Neuronal stem cell (in vitro differentiated cells): ENCODE data around the gene CUEDC2.

Experiments used
- DNase-seq: peaks from one replicate; pipeline ENCODE4 v3.0.0-alpha.2; 2013; ENCODE audit warnings: low spot score
- H2AFZ ChIP-seq: one replicate; pipeline ENCODE4 v1.6.1; 2013; ENCODE audit warnings: mild to moderate bottlenecking, low read length, inconsistent platforms
- H2AK5ac ChIP-seq: 2 replicates; pipeline ENCODE4 v1.6.1; 2013; ENCODE audit warnings: low read depth, mild to moderate bottlenecking, inconsistent platforms, low read length, moderate library complexity, mixed read lengths
- H2BK120ac ChIP-seq: 2 replicates; pipeline ENCODE4 v1.6.1; 2013; ENCODE audit warnings: low read depth, mild to moderate bottlenecking, inconsistent platforms, low read length, moderate library complexity, mixed read lengths
- H2BK12ac ChIP-seq: one replicate; pipeline ENCODE4 v1.6.1; 2013; ENCODE audit warnings: low read length, inconsistent platforms
- H2BK15ac ChIP-seq: 2 replicates; pipeline ENCODE4 v1.6.1; 2013; ENCODE audit warnings: mild to moderate bottlenecking, low read length, inconsistent platforms, mixed read lengths
- H2BK5ac ChIP-seq: one replicate; pipeline ENCODE4 v1.6.1; 2013; ENCODE audit warnings: inconsistent platforms, mild to moderate bottlenecking, low read length, moderate library complexity
- H3K14ac ChIP-seq: one replicate; pipeline ENCODE4 v1.6.1; 2013; ENCODE audit warnings: low read length, inconsistent platforms
- H3K18ac ChIP-seq: 2 replicates; pipeline ENCODE4 v1.6.1; 2013; ENCODE audit warnings: low read length, inconsistent platforms
- H3K23ac ChIP-seq: 2 replicates; pipeline ENCODE4 v1.6.1; 2013; ENCODE audit warnings: low read depth, mild to moderate bottlenecking, mixed read lengths, low read length, inconsistent platforms; ENCODE audit not compliant: poor library complexity
- H3K27ac ChIP-seq: replicated peaks from 3 replicates; pipeline ENCODE4 v1.5.1; 2013; ENCODE audit warnings: low read length, inconsistent platforms
- H3K27me3 ChIP-seq, 3 experiments: 2 replicates each; pipeline ENCODE4 v1.6.1; 2013; ENCODE audit warnings: low read length in 3 of 3, mild to moderate bottlenecking in 2 of 3, inconsistent platforms in 1 of 3, low read depth in 1 of 3, mixed read lengths in 1 of 3, moderate library complexity in 1 of 3; ENCODE audit not compliant: control insufficient read depth in 3 of 3, insufficient read depth in 3 of 3
- H3K36me3 ChIP-seq, 2 donors: replicated peaks in 1 of 2; 2 replicates each; pipeline ENCODE4 v1.6.1; 2013; ENCODE audit warnings: low read length in 2 of 2; ENCODE audit not compliant: control insufficient read depth in 2 of 2, insufficient read depth in 2 of 2
- H3K4ac ChIP-seq: 2 replicates; pipeline ENCODE4 v1.6.1; 2013; ENCODE audit warnings: inconsistent platforms, mild to moderate bottlenecking, low read length, moderate library complexity
- H3K4me1 ChIP-seq, 2 donors: 1 replicate in 1 of 2; 2 replicates in 1 of 2; pipeline ENCODE4 v1.6.1; 2013; ENCODE audit warnings: low read length in 2 of 2, low read depth in 1 of 2; ENCODE audit not compliant: control insufficient read depth in 2 of 2, insufficient read depth in 1 of 2
- H3K4me2 ChIP-seq: one replicate; pipeline ENCODE4 v1.6.1; 2013; ENCODE audit warnings: mild to moderate bottlenecking, low read length, inconsistent platforms; ENCODE audit not compliant: insufficient read depth, poor library complexity, severe bottlenecking
- H3K4me3 ChIP-seq, 2 donors: 2 replicates each; pipeline ENCODE4 v1.5.1; 2013; ENCODE audit warnings: low read length in 2 of 2, mild to moderate bottlenecking in 2 of 2, inconsistent platforms in 1 of 2, moderate library complexity in 1 of 2
- H3K79me1 ChIP-seq: one replicate; pipeline ENCODE4 v1.6.1; 2013; ENCODE audit warnings: low read depth, mild to moderate bottlenecking, inconsistent platforms, low read length, moderate library complexity
- H3K9ac ChIP-seq: one replicate; pipeline ENCODE4 v1.6.1; 2013; ENCODE audit warnings: mild to moderate bottlenecking, low read depth, low read length, inconsistent platforms; ENCODE audit not compliant: poor library complexity
- H3K9me3 ChIP-seq, 2 donors: replicated peaks in 1 of 2; 2 replicates each; pipeline versions ENCODE3 to v1.6.1; 2013; ENCODE audit warnings: low read length in 2 of 2, mild to moderate bottlenecking in 2 of 2, inconsistent platforms in 1 of 2, low read depth in 1 of 2, mixed read lengths in 1 of 2, moderate library complexity in 1 of 2; ENCODE audit not compliant: control insufficient read depth in 2 of 2, insufficient read depth in 1 of 2
- H4K8ac ChIP-seq: one replicate; pipeline ENCODE4 v1.6.1; 2013; ENCODE audit warnings: low read depth, mild to moderate bottlenecking, inconsistent platforms, low read length, moderate library complexity
- H4K91ac ChIP-seq: one replicate; pipeline ENCODE4 v1.6.1; 2013; ENCODE audit warnings: low read length, low read depth, mild to moderate bottlenecking, inconsistent platforms; ENCODE audit not compliant: poor library complexity
- WGBS, 2 donors: extraction: QIAGEN DNeasy Blood & Tissue Kit; methylation state at CpG; one replicate each; pipeline ENCODE4 v1.1.7; 2013; ENCODE audit warnings: missing lambda C conversion rate in 2 of 2, mixed read lengths in 1 of 2; ENCODE audit not compliant: insufficient read length in 2 of 2, insufficient replicate concordance in 1 of 2; ENCODE audit errors: extremely low coverage in 2 of 2; 5-methylcytosine and 5-hydroxymethylcytosine counted together

CUEDC2 gene

GRCh38 chr10:102411341-102412255, 20.8 kb downstream of the CUEDC2 start:
- Histone ChIP-seq H3K4me1 (peaks cover 45 to 66% of the 10 kb centered on the region in 2 donors), H4K91ac (peak overlapping the region; percentile 41), H2AFZ (no peak overlapping the region), H2BK120ac (no peak overlapping the region), H2BK15ac (peak overlapping the region; percentile 78), H3K36me3 (peaks cover 0 to 17% of the 10 kb centered on the region in 2 donors), H3K4me3 (peak overlapping the region in 1 of 2 donors; percentile 37), H3K9me3 (peaks cover 0 to 9% of the 10 kb centered on the region in 2 donors), H3K27ac (no peak overlapping the region), H3K9ac (peak overlapping the region; percentile 60), H3K4me2 (no peak overlapping the region), H3K4ac (peak overlapping the region; percentile 54), H2BK5ac (peak overlapping the region; percentile 58), H3K27me3 (peaks cover 0 to 44% (median 22%) of the 10 kb centered on the region in 3 experiments), H3K18ac (peak overlapping the region; percentile 77), H4K8ac (no peak overlapping the region), H2AK5ac (peak overlapping the region; percentile 77), H3K14ac (peak overlapping the region; percentile 64), H2BK12ac (peak overlapping the region; percentile 78), H3K23ac (peak overlapping the region; percentile 82), H3K79me1 (no peaks in the 10 kb centered on the region)
- WGBS, 2 donors, result no CpG with 5 or more reads among the region's 14 CpGs
- no peak for DNase-seq

DNA sequence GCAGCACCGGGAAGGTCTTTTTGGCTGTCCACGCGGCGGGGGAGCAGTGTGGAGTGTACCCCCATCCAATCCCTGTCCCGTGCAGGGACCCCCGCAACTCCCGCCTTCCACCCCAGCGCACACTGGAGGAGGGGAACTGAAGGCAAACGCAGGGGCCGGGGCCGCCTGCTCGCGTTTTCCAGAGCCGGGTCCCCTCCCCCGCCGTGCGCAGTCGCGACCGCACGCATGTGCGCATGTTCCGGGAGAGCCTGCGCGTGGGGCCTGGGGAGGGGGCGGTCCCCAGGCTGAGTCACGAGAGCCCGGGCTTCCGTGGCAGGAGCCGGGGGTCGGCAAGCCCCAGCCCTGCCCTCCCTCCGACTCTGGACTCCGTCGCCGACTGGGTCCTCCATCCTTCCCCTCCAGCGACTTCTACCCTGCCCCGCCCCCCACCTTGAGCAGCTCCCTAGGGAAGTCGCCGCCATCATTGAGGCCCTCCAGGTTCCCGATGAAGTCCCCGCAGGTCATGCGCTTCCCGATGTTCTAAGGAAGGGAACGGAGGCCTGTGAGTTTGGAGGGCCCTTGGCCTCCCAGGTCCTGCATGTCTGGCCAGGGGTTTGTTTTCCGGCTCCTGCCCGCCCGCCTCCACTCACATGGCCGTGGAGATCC, 21.8 kb downstream of the CUEDC2 start:
- H3K27me3 ChIP-seq, result peaks cover 0 to 49% (median 22%) of the 10 kb centered on the region in 3 experiments
- H3K27ac ChIP-seq, result no peak overlapping the region
- H3K36me3 ChIP-seq, result peaks cover 0 to 17% of the 10 kb centered on the region in 2 donors
- DNase-seq, result no peak
- H2BK15ac ChIP-seq, result peak overlapping the region; percentile 78
- H3K9ac ChIP-seq, result peak overlapping the region; percentile 53
- H3K4me2 ChIP-seq, result peak overlapping the region; percentile 67
- H3K4ac ChIP-seq, result no peak overlapping the region
- peak overlapping the region in 1 of 2 donors; percentile 64 for H3K4me3 ChIP-seq
- no peak overlapping the region for H2AFZ ChIP-seq
- peaks cover 0 to 9% of the 10 kb centered on the region in 2 donors for H3K9me3 ChIP-seq
- no peak overlapping the region for H2AK5ac ChIP-seq
- peak overlapping the region; percentile 69 for H2BK5ac ChIP-seq
- WGBS, 2 donors, result no CpG with 5 or more reads among the region's 48 CpGs
- H4K91ac ChIP-seq, result peak overlapping the region; percentile 41
- H2BK12ac ChIP-seq, result peak overlapping the region; percentile 79
- peaks cover 45 to 66% of the 10 kb centered on the region in 2 donors for H3K4me1 ChIP-seq
- H3K23ac ChIP-seq, result peak overlapping the region; percentile 82
- peak overlapping the region; percentile 89 for H3K18ac ChIP-seq
- no peak overlapping the region for H2BK120ac ChIP-seq
- peak overlapping the region; percentile 12 for H3K14ac ChIP-seq
- no peak overlapping the region for H4K8ac ChIP-seq
- H3K79me1 ChIP-seq, result no peaks in the 10 kb centered on the region

DNA sequence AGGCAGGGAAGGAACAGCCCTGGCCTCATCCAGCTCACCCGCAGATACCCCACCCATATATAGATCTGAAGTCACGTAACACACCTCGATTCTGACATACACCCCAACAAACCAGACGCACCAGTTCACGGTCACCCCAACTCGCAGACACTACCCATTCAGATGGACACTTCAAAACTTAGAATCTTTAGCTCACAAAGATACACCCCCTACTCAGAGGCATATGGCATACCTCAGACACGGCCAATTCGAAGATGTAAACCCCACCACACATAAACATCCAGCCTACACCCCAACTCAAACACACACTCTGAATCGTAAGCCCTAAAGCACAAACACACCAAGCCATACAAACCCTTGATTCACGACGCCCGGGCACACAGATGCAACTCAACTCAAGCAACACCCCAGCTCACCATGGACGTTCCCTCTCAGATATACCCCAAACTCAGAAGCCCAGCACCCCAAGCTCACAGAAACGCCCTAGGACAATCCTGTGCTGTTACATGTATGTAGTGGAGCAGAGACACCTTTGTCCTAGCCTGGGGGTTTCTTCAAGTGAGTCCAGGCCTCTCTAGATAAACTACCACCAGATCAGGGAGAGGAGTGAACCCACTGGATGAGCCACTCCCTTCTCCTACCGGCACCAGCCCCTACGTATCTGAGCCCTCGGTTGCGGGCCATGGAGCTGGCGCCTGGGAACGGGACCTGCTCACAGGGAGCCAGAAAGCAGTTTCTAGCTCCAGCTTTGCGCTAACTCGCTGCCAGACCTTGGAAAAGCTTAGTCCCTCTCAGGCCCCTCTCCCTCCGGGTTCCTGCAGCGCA, 22.6 kb downstream of the CUEDC2 start:
- Histone ChIP-seq H3K79me1 (no peaks in the 10 kb centered on the region), H2BK15ac (peak overlapping the region; percentile 88), H3K27me3 (peaks cover 0 to 49% (median 22%) of the 10 kb centered on the region in 3 experiments), H2AK5ac (peak overlapping the region; percentile 49), H3K4ac (no peak overlapping the region), H2AFZ (peak overlapping the region; percentile 78), H3K4me1 (peaks cover 44 to 62% of the 10 kb centered on the region in 2 donors), H3K9ac (peak overlapping the region; percentile 53), H3K14ac (peak overlapping the region; percentile 10), H2BK120ac (no peak overlapping the region), H4K8ac (no peak overlapping the region), H3K4me3 (peak overlapping the region; percentile 47 to 81), H4K91ac (no peak overlapping the region), H2BK5ac (peak overlapping the region; percentile 69), H3K23ac (peak overlapping the region; percentile 20), H3K9me3 (peaks cover 0 to 9% of the 10 kb centered on the region in 2 donors), H3K27ac (no peak overlapping the region), H3K4me2 (peak overlapping the region; percentile 78), H2BK12ac (no peak overlapping the region), H3K18ac (peak overlapping the region; percentile 86), H3K36me3 (peaks cover 0 to 13% of the 10 kb centered on the region in 2 donors)
- DNase-seq, result no peak
- WGBS, 2 donors, result no CpG with 5 or more reads among the region's 24 CpGs
